Endothelial cell of umbilical vein (primary cell): ENCODE data around the gene SNPH. TPM values are rescaled to one million over a fixed set of nuclear protein-coding genes. Genes with fewer than 3 reads are reported as not detected.
A peak's percentile ranks its signal among the peaks of the same experiment; 100 is the strongest.

Source experiments
- BruUV-seq: library from RNA; stranded (reverse); fragments of 400-500 nt; replicated peaks from 2 replicates; lab custom pipeline; 2021; lab: Mats Ljungman, UMichigan
- CTCF ChIA-PET: fragments of 300-600, 350-600 bp; sonication (Branson Sonifier 250); formaldehyde crosslinking; loops from one replicate; lab custom pipeline; 2021; ENCODE audit warnings: antibody characterized with exemption, inconsistent platforms; lab: Charles Lee
- POLR2A ChIA-PET: fragments of 300-600, 350-600 bp; sonication (Branson Sonifier 250); formaldehyde crosslinking; loops from one replicate; lab custom pipeline; 2021; ENCODE audit warnings: antibody characterized with exemption, inconsistent platforms; lab: Charles Lee
- DNase-seq: peaks from one replicate; pipeline ENCODE4 v3.0.0-alpha.2; 2011; ENCODE audit warnings: low read depth, low spot score
- FAIRE-seq: peaks from 2 replicates; lab custom pipeline; 2011; peaks lifted over from hg19 to GRCh38; lab: Jason Lieb, UNC
- H2AFZ ChIP-seq: 2 replicates; pipeline ENCODE4 v1.6.0; 2012; ENCODE audit warnings: low read depth, low read length, control low read depth, inconsistent platforms
- H3K27ac ChIP-seq: 2 replicates; pipeline ENCODE4 v1.5.1; 2011; ENCODE audit warnings: low read depth, mild to moderate bottlenecking, control low read depth, low read length, moderate library complexity; ENCODE audit not compliant: insufficient read depth
- H3K27me3 ChIP-seq, 2 experiments: 2 replicates each; pipeline versions ENCODE4 v1.6.0 to v1.6.1; 2011; ENCODE audit warnings: low read length in 2 of 2, mixed read lengths in 1 of 2; ENCODE audit not compliant: control insufficient read depth in 2 of 2, insufficient read depth in 2 of 2
- H3K36me3 ChIP-seq, 2 experiments: 2 replicates in 1 of 2; 3 replicates in 1 of 2; pipeline ENCODE4 v1.5.1; 2011; ENCODE audit warnings: low read length in 2 of 2, mild to moderate bottlenecking in 1 of 2, moderate library complexity in 1 of 2; ENCODE audit not compliant: control insufficient read depth in 2 of 2, insufficient read depth in 2 of 2; ENCODE audit errors: extremely low read depth in 1 of 2
- H3K4me1 ChIP-seq: 3 replicates; pipeline ENCODE4 v1.5.1; 2011; ENCODE audit warnings: mild to moderate bottlenecking, low read length; ENCODE audit not compliant: control insufficient read depth, insufficient read depth; ENCODE audit errors: extremely low read depth
- H3K4me2 ChIP-seq: 2 replicates; pipeline ENCODE4 v1.6.1; 2011; ENCODE audit warnings: low read length, control low read depth, mixed read lengths; ENCODE audit not compliant: insufficient read depth
- H3K4me3 ChIP-seq, 3 experiments: fragments of 200-600 bp in 1 of 3; sonication (generic), shearing (Covaris generic) in 1 of 3; replicated peaks in 1 of 3; 2 replicates each; pipeline ENCODE4 v1.5.1; 2011 to 2016; ENCODE audit warnings: control low read depth in 3 of 3, low read length in 3 of 3, mild to moderate bottlenecking in 2 of 3, inconsistent platforms in 1 of 3, low read depth in 1 of 3, moderate library complexity in 1 of 3; ENCODE audit not compliant: insufficient read depth in 1 of 3
- H3K79me2 ChIP-seq: 2 replicates; pipeline ENCODE4 v1.6.0; 2012; ENCODE audit warnings: low read length, inconsistent platforms; ENCODE audit not compliant: control insufficient read depth, insufficient read depth
- H3K9ac ChIP-seq: replicated peaks from 2 replicates; pipeline ENCODE3; 2011; ENCODE audit warnings: low read length, control low read depth; ENCODE audit not compliant: insufficient read depth; ENCODE audit errors: extremely low read depth
- H3K9me1 ChIP-seq: replicated peaks from 3 replicates; pipeline ENCODE4 v1.6.0; 2011; ENCODE audit warnings: mild to moderate bottlenecking, low read length; ENCODE audit not compliant: control insufficient read depth, insufficient read depth; ENCODE audit errors: extremely low read depth
- H3K9me3 ChIP-seq: replicated peaks from 2 replicates; pipeline ENCODE4 v1.5.1; 2012; ENCODE audit warnings: low read length, inconsistent platforms; ENCODE audit not compliant: control insufficient read depth, insufficient read depth
- H4K20me1 ChIP-seq: replicated peaks from 2 replicates; pipeline ENCODE3; 2011; ENCODE audit warnings: mild to moderate bottlenecking, low read length; ENCODE audit not compliant: control insufficient read depth, insufficient read depth; ENCODE audit errors: extremely low read depth
- EZH2 ChIP-seq: IDR thresholded peaks from 2 replicates; pipeline ENCODE4 v1.6.1; 2012; ENCODE audit warnings: borderline replicate concordance, low read depth, mild to moderate bottlenecking, moderate library complexity, low read length, inconsistent platforms; ENCODE audit not compliant: severe bottlenecking
- FOS ChIP-seq: IDR thresholded peaks from 2 replicates; pipeline ENCODE4 v1.6.1; 2011; ENCODE audit warnings: mild to moderate bottlenecking, low read length, moderate library complexity, borderline replicate concordance; ENCODE audit not compliant: insufficient read depth
- GATA2 ChIP-seq: IDR thresholded peaks from 2 replicates; pipeline ENCODE4 v1.7.0; 2011; ENCODE audit warnings: low read depth, mild to moderate bottlenecking, moderate library complexity, mixed read lengths, low read length; ENCODE audit not compliant: insufficient read length, insufficient read depth
- JUN ChIP-seq: IDR thresholded peaks from 2 replicates; pipeline ENCODE4 v1.6.1; 2011; ENCODE audit warnings: borderline replicate concordance, low read depth; ENCODE audit not compliant: insufficient read length, insufficient read depth
- MAX ChIP-seq: IDR thresholded peaks from 2 replicates; pipeline ENCODE4 v1.6.1; 2011; ENCODE audit not compliant: insufficient read depth, insufficient read length
- MYC ChIP-seq: IDR thresholded peaks from one replicate; pipeline ENCODE4 v1.6.1; 2011; ENCODE audit warnings: mild to moderate bottlenecking, low read depth, low read length
- POLR2A ChIP-seq: IDR thresholded peaks from 2 replicates; pipeline ENCODE4 v1.6.1; 2012; ENCODE audit warnings: low read depth, mild to moderate bottlenecking, control low read depth, low read length
- POLR2AphosphoS5 ChIP-seq: IDR thresholded peaks from 2 replicates; pipeline ENCODE4 v1.6.1; 2012; ENCODE audit warnings: low read depth, mild to moderate bottlenecking, control low read depth, low read length, moderate library complexity; ENCODE audit not compliant: insufficient read depth
- dilution Hi-C: fragments of 300-500 bp; cut with MboI; formaldehyde crosslinking; loops from one replicate; pipeline ENCODE4 v1.15.0; 2019; ENCODE audit warnings: low sequenced_read_pairs; ENCODE audit not compliant: extremely low pct_ligation_motif_present
- intact Hi-C: fragments of 100-400 bp; cut with micrococcal nuclease; formaldehyde crosslinking; loops from one replicate; pipeline ENCODE4 v1.10.0; 2022
- polyA plus RNA-seq, 4 experiments: library from polyadenylated mRNA; depleted of rRNA in 3 of 4; stranded (reverse) in 3 of 4; unstranded in 1 of 4; fragments of >200 nt; gene quantifications; 2 replicates each; pipeline versions ENCODE4 v1.2.1 to v1.2.3, GENCODE V29; 2011 to 2012; ENCODE audit warnings: missing spikeins in 1 of 4
- total RNA-seq: library from RNA; stranded (reverse); gene quantifications from 2 replicates; pipeline ENCODE4 v1.2.3, GENCODE V29; 2021
- TF ChIP-seq, protein P1 (sequence below), 2 donors: IDR thresholded peaks; 1 replicate in 1 of 2; 2 replicates in 1 of 2; pipeline ENCODE4 v1.5.1; 2011; ENCODE audit warnings: low read length in 2 of 2, mild to moderate bottlenecking in 2 of 2, moderate library complexity in 2 of 2, control low read depth in 1 of 2, inconsistent platforms in 1 of 2, low read depth in 1 of 2; ENCODE audit not compliant: insufficient read depth in 1 of 2; ENCODE audit errors: extremely low read depth in 1 of 2

The SNPH gene
- total and polyA plus RNA-seq, 2 donors (not counting 3 experiments of a cell fraction or from before 2014, with no cell fraction given), result 2.3 to 5.5 TPM

DNA sequence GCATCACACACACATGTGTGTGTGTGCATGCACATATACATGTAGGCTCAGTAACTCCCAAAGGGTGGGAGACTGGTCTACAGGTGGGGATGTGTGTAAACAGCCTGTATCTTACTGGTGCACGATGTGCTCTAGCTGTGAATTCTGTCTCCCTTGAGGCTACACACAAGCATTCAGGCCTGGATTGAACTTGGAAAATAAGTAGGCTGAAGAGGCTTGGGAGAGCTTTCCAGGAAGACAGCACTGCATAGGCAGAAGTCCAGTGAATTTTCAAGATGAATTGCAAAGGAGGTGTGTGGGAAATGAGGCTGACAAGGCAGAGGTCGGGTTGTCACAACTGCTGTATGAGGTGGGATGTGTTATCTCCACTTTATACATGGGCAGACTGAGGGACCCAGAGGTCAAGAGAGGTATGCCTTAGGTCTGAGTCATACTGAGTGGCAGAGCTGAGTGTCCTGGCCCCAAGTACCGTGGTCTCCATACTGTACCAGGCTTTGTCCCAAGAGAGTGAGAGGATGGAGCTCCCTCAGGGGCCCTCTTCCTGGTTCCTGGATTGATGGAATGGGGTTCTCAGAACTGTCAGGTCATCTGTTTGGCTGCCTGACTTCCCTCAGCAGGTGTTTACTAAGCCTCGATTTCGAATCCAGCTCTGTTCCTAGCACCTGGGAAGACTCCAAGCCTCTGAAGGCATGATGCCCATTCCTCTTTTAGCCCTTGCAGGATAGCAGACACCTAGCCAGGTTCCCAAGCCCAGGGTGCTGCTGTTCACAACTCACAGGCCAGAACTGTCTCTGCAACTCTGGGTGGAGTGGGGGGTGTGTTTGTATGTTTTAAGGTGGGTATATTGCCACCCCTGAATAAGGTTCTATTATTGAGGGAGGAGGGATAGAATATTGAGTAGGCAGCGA lies 14.4 kb downstream of the SNPH start:
- no TSS peak for BruUV-seq
- no peak overlapping the region for H3K4me2 ChIP-seq
- no peak overlapping the region for H3K9ac ChIP-seq
- TF ChIP-seq POLR2AphosphoS5 (no peak), MYC (no peak), POLR2A (no peak), GATA2 (no peak), FOS (no peak), EZH2 (no peak), JUN (no peak), MAX (no peak)
- TF ChIP-seq, protein P1, sequence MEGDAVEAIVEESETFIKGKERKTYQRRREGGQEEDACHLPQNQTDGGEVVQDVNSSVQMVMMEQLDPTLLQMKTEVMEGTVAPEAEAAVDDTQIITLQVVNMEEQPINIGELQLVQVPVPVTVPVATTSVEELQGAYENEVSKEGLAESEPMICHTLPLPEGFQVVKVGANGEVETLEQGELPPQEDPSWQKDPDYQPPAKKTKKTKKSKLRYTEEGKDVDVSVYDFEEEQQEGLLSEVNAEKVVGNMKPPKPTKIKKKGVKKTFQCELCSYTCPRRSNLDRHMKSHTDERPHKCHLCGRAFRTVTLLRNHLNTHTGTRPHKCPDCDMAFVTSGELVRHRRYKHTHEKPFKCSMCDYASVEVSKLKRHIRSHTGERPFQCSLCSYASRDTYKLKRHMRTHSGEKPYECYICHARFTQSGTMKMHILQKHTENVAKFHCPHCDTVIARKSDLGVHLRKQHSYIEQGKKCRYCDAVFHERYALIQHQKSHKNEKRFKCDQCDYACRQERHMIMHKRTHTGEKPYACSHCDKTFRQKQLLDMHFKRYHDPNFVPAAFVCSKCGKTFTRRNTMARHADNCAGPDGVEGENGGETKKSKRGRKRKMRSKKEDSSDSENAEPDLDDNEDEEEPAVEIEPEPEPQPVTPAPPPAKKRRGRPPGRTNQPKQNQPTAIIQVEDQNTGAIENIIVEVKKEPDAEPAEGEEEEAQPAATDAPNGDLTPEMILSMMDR (IDR thresholded peaks at IDR 0.05; ENCODE audit: extremely low read depth in 1 of 2, insufficient read depth in 1 of 2, low read depth in 1 of 2, low read length in 2 of 2), result no peak
- H4K20me1 ChIP-seq, result no peaks in the 10 kb centered on the region
- no peaks in the 10 kb centered on the region for H3K36me3 ChIP-seq
- no peaks in the 10 kb centered on the region for H3K9me1 ChIP-seq
- dilution Hi-C loops (no loop called here), intact Hi-C loops (no loop called here)
- no peaks in the 10 kb centered on the region for H3K4me1 ChIP-seq
- no peak overlapping the region for H3K4me3 ChIP-seq
- no peaks in the 10 kb centered on the region for H3K9me3 ChIP-seq
- H2AFZ ChIP-seq, result no peak overlapping the region
- no peaks in the 10 kb centered on the region for H3K79me2 ChIP-seq
- CTCF ChIA-PET, result interaction anchor here (1.1 to 2.2 kb wide), 5 partner anchors 10 to 38 kb away, joined by 3 to 5 read pairs (median 4); no protein-coding TSS in a partner anchor
- DNase-seq, result no peak
- H3K27ac ChIP-seq, result no peak overlapping the region
- FAIRE-seq, result peak; percentile 28
- POLR2A ChIA-PET, result no interaction called here
- no peaks in the 10 kb centered on the region for H3K27me3 ChIP-seq
